Prostate gland (tissue), 2 donors: ENCODE data around the gene SRRM2.

Experiments used
- POLR2A ChIP-seq: fragments of 450-650 bp; IDR thresholded peaks from one replicate; pipeline ENCODE4 v1.6.1; 2016; ENCODE audit warnings: antibody characterized with exemption, mild to moderate bottlenecking
- POLR2AphosphoS5 ChIP-seq: sonication (generic); formaldehyde crosslinking; IDR thresholded peaks from one replicate; pipeline ENCODE4 v1.6.1; 2017; ENCODE audit warnings: antibody characterized with exemption
- TF ChIP-seq, protein P1 (sequence below), 4 experiments: fragments of 200-600 bp in 2 of 4; fragments of 450-650 bp in 2 of 4; sonication (generic) in 2 of 4; IDR thresholded peaks; 1 replicate in 3 of 4; 2 replicates in 1 of 4; pipeline ENCODE4 v1.5.1; 2016 to 2019; ENCODE audit warnings: antibody characterized with exemption in 4 of 4, mild to moderate bottlenecking in 2 of 4, moderate library complexity in 2 of 4

DNA sequence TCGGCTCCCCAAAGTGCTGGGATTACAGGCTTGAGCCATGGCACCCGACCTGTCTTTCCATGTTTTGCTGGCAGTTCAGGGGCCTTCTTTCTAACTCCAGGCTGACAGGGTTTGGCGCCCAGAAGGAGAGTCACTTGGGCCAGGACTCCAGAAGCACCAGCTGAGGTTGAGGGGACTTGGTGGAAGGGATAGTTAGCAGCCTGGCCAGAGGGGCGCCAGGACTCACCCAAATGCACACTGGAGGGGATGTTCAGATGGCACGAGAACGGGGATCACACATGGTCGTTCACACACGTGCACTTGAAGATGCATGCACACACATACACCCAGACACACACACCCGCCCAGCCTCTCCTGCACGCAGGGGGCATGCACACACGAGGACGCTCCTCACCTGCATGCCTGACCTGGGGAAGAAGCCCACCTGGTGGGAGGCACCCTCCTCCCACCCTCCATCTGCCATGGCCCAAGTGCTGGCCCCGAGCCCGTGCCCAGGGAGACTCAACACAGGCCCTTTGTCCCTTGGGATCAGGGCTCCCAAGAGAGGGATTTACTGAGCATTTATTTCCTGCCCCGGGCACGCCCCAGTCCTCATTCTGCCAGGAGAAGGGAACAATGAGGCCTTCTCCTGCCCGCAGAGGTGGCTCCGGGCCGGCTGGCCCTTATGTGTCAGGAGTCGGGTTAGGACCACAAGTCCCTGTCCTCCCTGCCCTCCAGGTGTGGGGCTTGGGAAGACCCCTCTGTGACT lies 62.3 kb downstream of the SRRM2 start:
- TF ChIP-seq POLR2AphosphoS5, result no peak
- TF ChIP-seq, protein P1, sequence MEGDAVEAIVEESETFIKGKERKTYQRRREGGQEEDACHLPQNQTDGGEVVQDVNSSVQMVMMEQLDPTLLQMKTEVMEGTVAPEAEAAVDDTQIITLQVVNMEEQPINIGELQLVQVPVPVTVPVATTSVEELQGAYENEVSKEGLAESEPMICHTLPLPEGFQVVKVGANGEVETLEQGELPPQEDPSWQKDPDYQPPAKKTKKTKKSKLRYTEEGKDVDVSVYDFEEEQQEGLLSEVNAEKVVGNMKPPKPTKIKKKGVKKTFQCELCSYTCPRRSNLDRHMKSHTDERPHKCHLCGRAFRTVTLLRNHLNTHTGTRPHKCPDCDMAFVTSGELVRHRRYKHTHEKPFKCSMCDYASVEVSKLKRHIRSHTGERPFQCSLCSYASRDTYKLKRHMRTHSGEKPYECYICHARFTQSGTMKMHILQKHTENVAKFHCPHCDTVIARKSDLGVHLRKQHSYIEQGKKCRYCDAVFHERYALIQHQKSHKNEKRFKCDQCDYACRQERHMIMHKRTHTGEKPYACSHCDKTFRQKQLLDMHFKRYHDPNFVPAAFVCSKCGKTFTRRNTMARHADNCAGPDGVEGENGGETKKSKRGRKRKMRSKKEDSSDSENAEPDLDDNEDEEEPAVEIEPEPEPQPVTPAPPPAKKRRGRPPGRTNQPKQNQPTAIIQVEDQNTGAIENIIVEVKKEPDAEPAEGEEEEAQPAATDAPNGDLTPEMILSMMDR (IDR thresholded peaks at IDR 0.05), result no peak
- TF ChIP-seq POLR2A, result no peak
